Effector memory CD8-positive, alpha-beta T cell (primary cell): ENCODE data around the gene AMIGO2.

ENCODE experiments used
- ATAC-seq: fragments of 150-1000 bp; cut with Tn5 transposase; replicated peaks from 2 replicates; pipeline ENCODE4 v1.10.0; 2021; ENCODE audit warnings: mild to moderate bottlenecking, moderate library complexity
- DNase-seq, 3 experiments: peaks; one replicate each; pipeline ENCODE4 v3.0.0; 2021
- H3K27ac Mint-ChIP-seq, 2 donors: one replicate each; pipeline ENCODE4 v1.8.0; 2022; ENCODE audit warnings: mild to moderate bottlenecking in 2 of 2, mixed read lengths in 2 of 2, moderate library complexity in 2 of 2
- H3K27me3 Mint-ChIP-seq, 2 donors: one replicate each; pipeline ENCODE4 v1.8.0; 2022; ENCODE audit warnings: mixed read lengths in 2 of 2
- H3K36me3 Mint-ChIP-seq: one replicate; pipeline ENCODE4 v1.8.0; 2022; ENCODE audit warnings: mild to moderate bottlenecking, moderate library complexity, mixed read lengths; ENCODE audit not compliant: insufficient read depth
- H3K4me1 Mint-ChIP-seq, 2 donors: one replicate each; pipeline ENCODE4 v1.8.0; 2022; ENCODE audit warnings: low read depth in 2 of 2, mixed read lengths in 2 of 2
- H3K4me3 Mint-ChIP-seq, 2 donors: one replicate each; pipeline ENCODE4 v1.8.0; 2022; ENCODE audit warnings: mild to moderate bottlenecking in 2 of 2, mixed read lengths in 2 of 2, moderate library complexity in 2 of 2
- H3K9me3 Mint-ChIP-seq, 2 donors: one replicate each; pipeline ENCODE4 v1.8.0; 2022; ENCODE audit warnings: mixed read lengths in 2 of 2

Gene AMIGO2

GRCh38 chr12:47107926-47108325, 28.2 kb upstream of the AMIGO2 start:
- H3K9me3 Mint-ChIP-seq, result no peaks in the 10 kb centered on the region
- H3K4me1 Mint-ChIP-seq, result peaks cover 13 to 25% of the 10 kb centered on the region in 2 donors
- H3K27me3 Mint-ChIP-seq, result no peaks in the 10 kb centered on the region
- no peak overlapping the region for H3K4me3 Mint-ChIP-seq
- no peak overlapping the region for H3K27ac Mint-ChIP-seq
- peaks cover 4% of the 10 kb centered on the region for H3K36me3 Mint-ChIP-seq
- ATAC-seq (no peak), DNase-seq (no peak)

- no peak for ATAC-seq
- DNase-seq, result no peak
- Mint-ChIP-seq H3K36me3 (peaks cover 4% of the 10 kb centered on the region), H3K4me1 (peaks cover 12 to 25% of the 10 kb centered on the region in 2 donors), H3K4me3 (no peak overlapping the region), H3K27me3 (no peaks in the 10 kb centered on the region), H3K27ac (peak overlapping the region in 1 of 2 donors; percentile 52), H3K9me3 (no peaks in the 10 kb centered on the region)
Observed at GRCh38 chr12:47107446-47107845, 27.7 kb upstream of the AMIGO2 start.

- ATAC-seq (no peak), DNase-seq (no peak)
- Mint-ChIP-seq H3K4me1 (peaks cover 4 to 15% of the 10 kb centered on the region in 2 donors), H3K36me3 (peaks cover 4% of the 10 kb centered on the region), H3K4me3 (no peak overlapping the region), H3K27me3 (no peaks in the 10 kb centered on the region), H3K9me3 (no peaks in the 10 kb centered on the region), H3K27ac (no peak overlapping the region)
Observed at GRCh38 chr12:47105914-47106674, 26.3 kb upstream of the AMIGO2 start.

DNA sequence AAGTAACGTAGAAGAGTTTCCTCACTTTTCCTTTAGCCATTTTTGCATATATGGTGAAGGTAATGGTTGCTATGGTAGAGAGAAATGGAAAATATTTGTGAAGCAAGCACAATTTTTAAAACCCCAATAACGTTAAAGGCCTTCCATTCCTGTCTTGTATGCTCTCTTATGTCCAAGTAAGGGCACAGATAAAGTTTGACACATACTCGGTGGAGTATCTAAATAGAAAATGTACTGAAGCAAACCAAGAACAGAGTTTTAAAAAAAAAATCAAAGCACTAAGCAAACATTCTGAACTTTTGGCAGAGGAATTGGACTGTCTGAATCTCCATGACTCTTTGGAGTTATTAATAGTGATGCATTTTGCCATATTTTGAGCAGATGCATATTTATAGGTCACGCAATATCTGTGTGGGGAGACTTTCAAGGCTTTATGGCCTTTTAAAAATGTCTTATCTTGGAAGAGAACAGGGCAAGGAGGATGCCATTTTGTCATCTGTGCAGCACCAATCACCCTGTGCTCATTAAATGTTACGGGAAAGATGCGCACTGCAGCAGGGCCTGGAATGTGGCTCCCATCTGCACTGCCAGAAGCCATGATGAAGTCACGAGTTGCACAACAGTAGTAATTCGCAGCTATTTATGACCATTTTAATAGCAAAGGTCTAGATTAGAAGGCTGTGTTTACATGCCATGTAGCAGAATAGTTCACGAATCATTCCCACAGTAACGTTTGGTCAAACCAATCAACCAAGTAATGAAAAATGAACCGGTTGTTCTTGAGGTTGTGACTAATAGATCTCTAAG, 23.3 kb upstream of the AMIGO2 start:
- H3K4me1 Mint-ChIP-seq, result peaks cover 2 to 4% of the 10 kb centered on the region in 2 donors
- no peaks in the 10 kb centered on the region for H3K27me3 Mint-ChIP-seq
- H3K9me3 Mint-ChIP-seq, result no peaks in the 10 kb centered on the region
- DNase-seq, result no peak
- H3K27ac Mint-ChIP-seq, result no peak overlapping the region
- H3K4me3 Mint-ChIP-seq, result no peak overlapping the region
- no peak for ATAC-seq
- peaks cover 4% of the 10 kb centered on the region for H3K36me3 Mint-ChIP-seq

- H3K27me3 Mint-ChIP-seq, result no peaks in the 10 kb centered on the region
- peaks cover 2 to 3% of the 10 kb centered on the region in 2 donors for H3K4me1 Mint-ChIP-seq
- peaks cover 4% of the 10 kb centered on the region for H3K36me3 Mint-ChIP-seq
- H3K27ac Mint-ChIP-seq, result no peak overlapping the region
- no peak for ATAC-seq
- H3K4me3 Mint-ChIP-seq, result no peak overlapping the region
- DNase-seq, result no peak
- no peaks in the 10 kb centered on the region for H3K9me3 Mint-ChIP-seq
Observed at GRCh38 chr12:47102406-47102805, 22.6 kb upstream of the AMIGO2 start.

DNA sequence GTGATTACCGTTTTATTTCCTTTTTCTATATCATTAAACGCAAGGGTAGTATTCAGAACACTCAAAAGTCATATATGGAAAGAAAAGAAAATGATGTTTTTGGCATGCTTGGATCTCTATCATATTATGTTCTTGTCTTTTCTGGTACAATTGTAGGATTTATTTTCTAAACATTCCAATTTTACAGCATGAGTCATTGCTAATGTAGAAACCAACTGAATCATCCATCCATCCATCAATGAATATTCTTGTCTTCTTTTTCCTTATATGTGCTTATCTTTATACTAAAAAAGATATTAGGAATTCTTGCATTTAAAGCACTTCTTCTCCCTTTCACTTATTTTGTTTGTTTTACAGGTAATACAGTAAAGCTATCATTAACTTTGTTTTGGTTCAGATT, 20.4 kb upstream of the AMIGO2 start:
- Mint-ChIP-seq H3K27me3 (no peaks in the 10 kb centered on the region), H3K4me3 (no peak overlapping the region), H3K27ac (no peak overlapping the region), H3K36me3 (no peaks in the 10 kb centered on the region), H3K9me3 (no peaks in the 10 kb centered on the region), H3K4me1 (peaks cover 4 to 5% of the 10 kb centered on the region in 2 donors)
- DNase-seq (no peak), ATAC-seq (no peak)

DNA sequence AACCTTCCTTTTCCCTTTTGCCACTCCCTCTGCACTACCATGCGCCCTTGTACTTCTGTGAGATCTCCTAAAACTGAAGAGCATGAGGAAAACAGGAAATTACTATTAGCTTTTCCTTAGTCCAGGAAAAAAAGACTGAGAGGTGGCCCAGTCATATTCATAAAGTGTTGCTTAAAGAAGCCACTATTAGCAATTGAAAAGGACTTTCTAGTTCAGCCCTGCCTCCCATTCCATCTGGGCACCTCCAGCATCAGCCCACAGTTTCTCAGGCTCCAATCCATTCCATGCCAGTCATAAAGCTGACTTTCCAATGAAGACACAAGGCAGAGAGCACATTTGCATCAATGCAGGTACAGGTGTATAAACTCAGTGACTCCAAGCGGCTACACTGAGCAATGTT, 19.9 kb upstream of the AMIGO2 start:
- Mint-ChIP-seq H3K4me1 (peaks cover 4 to 9% of the 10 kb centered on the region in 2 donors), H3K9me3 (no peaks in the 10 kb centered on the region), H3K4me3 (no peak overlapping the region), H3K27ac (peak overlapping the region in 1 of 2 donors; percentile 3), H3K36me3 (no peaks in the 10 kb centered on the region), H3K27me3 (no peaks in the 10 kb centered on the region)
- DNase-seq, result no peak
- no peak for ATAC-seq

DNA sequence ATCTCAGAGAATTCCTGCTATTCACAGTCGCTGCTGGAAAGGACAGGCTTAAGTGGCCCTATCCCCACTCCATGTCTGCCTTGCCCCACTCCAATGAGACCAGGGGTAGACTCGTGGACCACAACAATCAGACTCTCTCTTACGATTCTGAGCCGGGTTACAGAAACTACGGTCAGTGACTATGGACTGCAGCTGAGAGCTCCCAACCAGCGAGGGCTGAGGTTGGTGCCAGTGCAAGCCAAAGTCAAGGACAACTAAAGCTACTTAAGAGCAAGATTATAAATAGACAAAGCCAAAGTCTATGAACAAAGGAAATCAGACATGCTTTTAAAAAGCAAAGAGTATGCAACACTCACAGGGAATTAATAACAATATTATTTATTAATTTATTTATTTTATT, 18.3 kb upstream of the AMIGO2 start:
- H3K27me3 Mint-ChIP-seq, result no peaks in the 10 kb centered on the region
- no peak for ATAC-seq
- H3K4me1 Mint-ChIP-seq, result peaks cover 2 to 24% of the 10 kb centered on the region in 2 donors
- no peaks in the 10 kb centered on the region for H3K9me3 Mint-ChIP-seq
- no peak overlapping the region for H3K4me3 Mint-ChIP-seq
- no peak overlapping the region for H3K27ac Mint-ChIP-seq
- no peak for DNase-seq
- no peaks in the 10 kb centered on the region for H3K36me3 Mint-ChIP-seq

GRCh38 chr12:47097276-47097896, 17.6 kb upstream of the AMIGO2 start:
- Mint-ChIP-seq H3K4me3 (no peak overlapping the region), H3K4me1 (peaks cover 3 to 28% of the 10 kb centered on the region in 2 donors), H3K27me3 (no peaks in the 10 kb centered on the region), H3K36me3 (no peaks in the 10 kb centered on the region), H3K27ac (no peak overlapping the region), H3K9me3 (no peaks in the 10 kb centered on the region)
- no peak for ATAC-seq
- no peak for DNase-seq

- DNase-seq, result no peak
- no peak for ATAC-seq
- Mint-ChIP-seq H3K36me3 (no peaks in the 10 kb centered on the region), H3K4me1 (peaks cover 4 to 36% of the 10 kb centered on the region in 2 donors), H3K27ac (peak overlapping the region in 1 of 2 donors; percentile 47), H3K9me3 (no peaks in the 10 kb centered on the region), H3K27me3 (no peaks in the 10 kb centered on the region), H3K4me3 (no peak overlapping the region)
Observed at GRCh38 chr12:47095446-47096236, 15.9 kb upstream of the AMIGO2 start.

- peak overlapping the region; percentile 23 to 84 for H3K27ac Mint-ChIP-seq
- H3K36me3 Mint-ChIP-seq, result no peaks in the 10 kb centered on the region
- no peak for ATAC-seq
- no peaks in the 10 kb centered on the region for H3K27me3 Mint-ChIP-seq
- no peak for DNase-seq
- H3K4me3 Mint-ChIP-seq, result no peak overlapping the region
- H3K9me3 Mint-ChIP-seq, result no peaks in the 10 kb centered on the region
- H3K4me1 Mint-ChIP-seq, result peaks cover 4 to 36% of the 10 kb centered on the region in 2 donors
Observed at GRCh38 chr12:47094804-47095203, 15.0 kb upstream of the AMIGO2 start.

GRCh38 chr12:47091009-47091408, 11.2 kb upstream of the AMIGO2 start:
- H3K27me3 Mint-ChIP-seq, result no peaks in the 10 kb centered on the region
- no peak overlapping the region for H3K4me3 Mint-ChIP-seq
- H3K27ac Mint-ChIP-seq, result no peak overlapping the region
- DNase-seq (no peak), ATAC-seq (no peak)
- H3K36me3 Mint-ChIP-seq, result no peaks in the 10 kb centered on the region
- H3K9me3 Mint-ChIP-seq, result no peaks in the 10 kb centered on the region
- H3K4me1 Mint-ChIP-seq, result peaks cover 4 to 36% of the 10 kb centered on the region in 2 donors
